SK-N-SH (cell line): ENCODE results near the gene CCDC6. TPM values are rescaled to one million over a fixed set of nuclear protein-coding genes. Genes with fewer than 3 reads are reported as not detected.

ENCODE experiments used
- CTCF ChIA-PET: fragments of 300-600, 350-600 bp; formaldehyde crosslinking; extraction: SDS; loops from one replicate; lab custom pipeline; 2021; lab: Yijun Ruan, JAX
- POLR2A ChIA-PET: fragments of 350-600 bp; sonication (Branson Sonifier 250); formaldehyde crosslinking; extraction: SDS; loops from one replicate; lab custom pipeline; 2020; ENCODE audit warnings: antibody characterized with exemption, inconsistent platforms; lab: Yijun Ruan, JAX
- DNase-seq: peaks from one replicate; pipeline ENCODE4 v3.0.0; 2012
- H2AFZ ChIP-seq: fragments of 200-600 bp; sonication (generic); 2 replicates; pipeline ENCODE4 v1.8.1; 2016; ENCODE audit warnings: antibody characterized with exemption, mild to moderate bottlenecking, low read depth
- H3F3A ChIP-seq: fragments of 200-600 bp; sonication (generic); replicated peaks from 2 replicates; pipeline ENCODE3; 2016; ENCODE audit warnings: antibody characterized with exemption, mild to moderate bottlenecking; ENCODE audit not compliant: insufficient read depth
- H3K27ac ChIP-seq, 2 experiments: fragments of 200-500 bp in 1 of 2; fragments of 200-600 bp in 1 of 2; sonication (Bioruptor generic) in 1 of 2; sonication (generic), shearing (Covaris generic) in 1 of 2; 2 replicates each; pipeline versions ENCODE4 v1.5.1 to v1.6.1; 2014 to 2016; ENCODE audit warnings: low read depth in 2 of 2, inconsistent platforms in 1 of 2, low read length in 1 of 2, mild to moderate bottlenecking in 1 of 2, mixed read lengths in 1 of 2
- H3K27me3 ChIP-seq: fragments of 200-600 bp; sonication (generic), shearing (Covaris generic); 2 replicates; pipeline ENCODE4 v1.6.1; 2016; ENCODE audit warnings: mixed run types; ENCODE audit not compliant: insufficient read depth
- H3K36me3 ChIP-seq, 2 experiments: fragments of 200-500 bp in 1 of 2; fragments of 200-600 bp in 1 of 2; sonication (Bioruptor generic) in 1 of 2; sonication (generic) in 1 of 2; replicated peaks in 1 of 2; 2 replicates each; pipeline versions ENCODE3 to v1.5.1; 2014 to 2016; ENCODE audit warnings: low read length in 1 of 2, mild to moderate bottlenecking in 1 of 2; ENCODE audit not compliant: insufficient read depth in 2 of 2, control insufficient read depth in 1 of 2
- H3K4me1 ChIP-seq, 2 experiments: fragments of 200-500 bp in 1 of 2; fragments of 200-600 bp in 1 of 2; sonication (Bioruptor generic) in 1 of 2; sonication (generic), shearing (Covaris generic) in 1 of 2; 2 replicates each; pipeline versions ENCODE4 v1.5.1 to v1.6.1; 2014 to 2016; ENCODE audit warnings: low read depth in 1 of 2, low read length in 1 of 2, mixed run types in 1 of 2; ENCODE audit not compliant: insufficient read depth in 2 of 2, control insufficient read depth in 1 of 2
- H3K4me2 ChIP-seq: fragments of 200-600 bp; sonication (generic), shearing (Covaris generic); 2 replicates; pipeline ENCODE4 v1.6.1; 2017; ENCODE audit warnings: mixed run types
- H3K4me3 ChIP-seq, 2 experiments: fragments of 200-500 bp in 1 of 2; fragments of 200-600 bp in 1 of 2; sonication (Bioruptor generic) in 1 of 2; sonication (generic), shearing (Covaris generic) in 1 of 2; 2 replicates each; pipeline versions ENCODE4 v1.5.1 to v1.8.1; 2014 to 2016; ENCODE audit warnings: low read depth in 2 of 2, inconsistent platforms in 1 of 2, low read length in 1 of 2, mild to moderate bottlenecking in 1 of 2, mixed read lengths in 1 of 2, moderate library complexity in 1 of 2
- H3K79me2 ChIP-seq: fragments of 200-600 bp; sonication (generic); 2 replicates; pipeline ENCODE4 v1.8.1; 2017; ENCODE audit warnings: mild to moderate bottlenecking; ENCODE audit not compliant: insufficient read depth
- H3K9ac ChIP-seq: fragments of 200-600 bp; sonication (generic); 2 replicates; pipeline ENCODE4 v1.6.1; 2017; ENCODE audit warnings: mixed run types
- H3K9me2 ChIP-seq: fragments of 200-600 bp; sonication (generic); 2 replicates; pipeline ENCODE4 v1.6.1; 2017; ENCODE audit warnings: mixed run types
- H3K9me3 ChIP-seq: fragments of 200-600 bp; sonication (generic); 2 replicates; pipeline ENCODE4 v1.6.1; 2017; ENCODE audit warnings: mixed run types, mild to moderate bottlenecking, moderate library complexity
- H4K20me1 ChIP-seq: fragments of 200-600 bp; sonication (generic); 2 replicates; pipeline ENCODE4 v1.6.1; 2017; ENCODE audit warnings: mild to moderate bottlenecking, mixed run types; ENCODE audit not compliant: insufficient read depth
- CHD2 ChIP-seq: fragments of 150-350 bp; IDR thresholded peaks from 2 replicates; pipeline ENCODE4 v1.6.1; 2018; ENCODE audit warnings: low read length; ENCODE audit not compliant: partially characterized antibody
- EP300 ChIP-seq, 2 experiments: IDR thresholded peaks; 2 replicates each; pipeline versions ENCODE4 v1.4.0 to v1.6.1; 2012; ENCODE audit warnings: borderline replicate concordance in 1 of 2, low read depth in 1 of 2, low read length in 1 of 2
- EZH2phosphoT487 ChIP-seq: fragments of 200-600 bp; sonication (generic); IDR thresholded peaks from 2 replicates; pipeline ENCODE4 v1.6.1; 2017; ENCODE audit warnings: low read depth, mixed run types, mild to moderate bottlenecking, antibody characterized with exemption, moderate library complexity, borderline replicate concordance
- FOXM1 ChIP-seq: IDR thresholded peaks from 2 replicates; pipeline ENCODE4 v1.4.0; 2012; ENCODE audit warnings: low read depth, mild to moderate bottlenecking
- GATA2 ChIP-seq: sonication (generic); formaldehyde crosslinking; IDR thresholded peaks from 2 replicates; pipeline ENCODE4 v1.5.0; 2020; ENCODE audit warnings: mild to moderate bottlenecking, missing genetic modification reagents
- JUND ChIP-seq: IDR thresholded peaks from 2 replicates; pipeline ENCODE4 v1.4.0; 2012
- MEF2A ChIP-seq: IDR thresholded peaks from 2 replicates; pipeline ENCODE4 v1.4.0; 2012; ENCODE audit warnings: low read depth, borderline replicate concordance
- MXI1 ChIP-seq: IDR thresholded peaks from 2 replicates; pipeline ENCODE4 v1.6.1; 2012; ENCODE audit warnings: mild to moderate bottlenecking, low read depth, low read length, improper control_type of control experiment
- NRF1 ChIP-seq: IDR thresholded peaks from 2 replicates; pipeline ENCODE4 v1.6.1; 2012; ENCODE audit warnings: low read depth, mild to moderate bottlenecking, low read length
- RAD21 ChIP-seq: IDR thresholded peaks from 2 replicates; pipeline ENCODE4 v1.6.1; 2012; ENCODE audit warnings: mild to moderate bottlenecking, low read length
- RXRA ChIP-seq: IDR thresholded peaks from 2 replicates; pipeline ENCODE4 v1.4.0; 2012; ENCODE audit warnings: low read depth, mild to moderate bottlenecking, borderline replicate concordance
- SIN3A ChIP-seq: IDR thresholded peaks from 2 replicates; pipeline ENCODE4 v1.6.1; 2012; ENCODE audit warnings: low read depth, mild to moderate bottlenecking, low read length, moderate library complexity, borderline replicate concordance
- TAF1 ChIP-seq: IDR thresholded peaks from 2 replicates; pipeline ENCODE4 v1.6.1; 2012; ENCODE audit warnings: low read depth, mild to moderate bottlenecking, low read length, moderate library complexity, borderline replicate concordance
- TCF12 ChIP-seq: IDR thresholded peaks from 2 replicates; pipeline ENCODE4 v1.4.0; 2012
- TEAD4 ChIP-seq: IDR thresholded peaks from 2 replicates; pipeline ENCODE4 v1.4.0; 2012; ENCODE audit warnings: mild to moderate bottlenecking, borderline replicate concordance; ENCODE audit not compliant: insufficient read depth
- WGBS: methylation state at CpG from one replicate; pipeline ENCODE4 v1.1.6; 2017; ENCODE audit warnings: low lambda C conversion rate; 5-methylcytosine and 5-hydroxymethylcytosine counted together
- polyA plus RNA-seq, 3 experiments: library from polyadenylated mRNA; depleted of rRNA; stranded (reverse); fragments of >200 nt; gene quantifications; 2 replicates each; pipeline ENCODE4 v1.2.3, GENCODE V29; 2012
- TF ChIP-seq, protein P1 (sequence below): IDR thresholded peaks from 2 replicates; pipeline ENCODE4; 2012
- TF ChIP-seq, protein P2 (sequence below): IDR thresholded peaks from 2 replicates; pipeline ENCODE4 v1.4.0; 2012; ENCODE audit warnings: low read depth, borderline replicate concordance
- TF ChIP-seq, protein P3 (sequence below): fragments of 150-350 bp; IDR thresholded peaks from 2 replicates; pipeline ENCODE4 v1.6.1; 2016; ENCODE audit warnings: mild to moderate bottlenecking, low read depth, low read length
- TF ChIP-seq, protein P4 (sequence below): IDR thresholded peaks from 2 replicates; pipeline ENCODE4 v1.4.0; 2012; ENCODE audit warnings: low read depth, borderline replicate concordance

The CCDC6 gene
- polyA plus RNA-seq, 1 of the 3 experiments (the other 2 are of a cell fraction): 10.8 TPM

DNA sequence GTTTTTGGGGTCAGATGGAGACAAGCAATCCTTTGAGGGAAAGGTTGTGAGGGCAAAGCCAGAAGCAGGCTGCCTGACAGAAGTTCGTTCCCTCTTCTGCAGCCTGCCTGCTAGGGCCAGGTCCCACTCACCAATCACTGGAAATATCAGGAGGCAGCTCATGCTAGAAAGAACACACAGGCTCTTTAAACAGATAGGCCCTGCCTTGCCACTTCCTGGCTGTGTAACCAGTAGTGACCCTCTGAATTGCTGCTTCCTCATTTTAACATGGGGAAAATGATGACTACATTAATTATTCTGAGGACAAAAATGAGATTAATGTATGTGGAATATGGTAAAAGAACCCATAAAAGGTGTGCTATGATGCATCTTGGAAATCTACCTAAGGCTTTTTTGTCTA is 102.6 kb downstream of the CCDC6 start:
- H4K20me1 ChIP-seq: no peaks in the 10 kb centered on the region

DNA sequence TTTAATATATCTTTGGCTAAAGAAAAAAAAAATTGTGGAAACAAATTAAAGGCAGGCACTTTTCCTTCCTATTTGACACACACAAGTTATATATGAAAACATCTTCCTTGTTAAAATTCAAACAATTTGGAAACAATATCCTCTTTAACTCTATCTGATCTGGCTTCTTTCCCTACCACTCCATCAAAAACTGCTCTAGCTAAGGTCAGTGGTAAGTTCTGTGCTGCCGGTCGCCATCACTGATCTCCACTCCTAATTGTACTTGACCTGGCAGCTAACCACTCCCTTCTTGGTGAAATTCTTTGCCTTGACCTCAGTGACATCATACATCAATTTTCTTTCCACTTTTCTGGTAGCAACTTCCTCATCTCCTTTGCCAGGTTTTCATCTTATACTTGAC is 105.2 kb downstream of the CCDC6 start:
- Histone ChIP-seq H3K4me2 (no peak overlapping the region), H4K20me1 (no peaks in the 10 kb centered on the region), H3K9me3 (no peaks in the 10 kb centered on the region), H3K79me2 (no peaks in the 10 kb centered on the region), H2AFZ (no peak overlapping the region), H3K4me3 (no peak overlapping the region), H3K27ac (no peak overlapping the region; a peak in 1 of 4 replicates), H3K4me1 (no peaks in the 10 kb centered on the region; a peak in 1 of 4 replicates), H3K27me3 (no peaks in the 10 kb centered on the region), H3F3A (peaks cover 6% of the 10 kb centered on the region), H3K9ac (no peak overlapping the region), H3K36me3 (peaks cover 44 to 74% of the 10 kb centered on the region in 2 experiments), H3K9me2 (no peaks in the 10 kb centered on the region)
- POLR2A ChIA-PET: no interaction called here
- 76% methylated on average over 2 of the region's 2 CpGs for WGBS
- no peak for DNase-seq
- CTCF ChIA-PET: interaction anchor here (1.4 kb wide), 1 partner anchor 29 kb away, joined by 3 read pairs; no protein-coding TSS in a partner anchor
- TF ChIP-seq NRF1: no peak
- TF ChIP-seq, protein P1, sequence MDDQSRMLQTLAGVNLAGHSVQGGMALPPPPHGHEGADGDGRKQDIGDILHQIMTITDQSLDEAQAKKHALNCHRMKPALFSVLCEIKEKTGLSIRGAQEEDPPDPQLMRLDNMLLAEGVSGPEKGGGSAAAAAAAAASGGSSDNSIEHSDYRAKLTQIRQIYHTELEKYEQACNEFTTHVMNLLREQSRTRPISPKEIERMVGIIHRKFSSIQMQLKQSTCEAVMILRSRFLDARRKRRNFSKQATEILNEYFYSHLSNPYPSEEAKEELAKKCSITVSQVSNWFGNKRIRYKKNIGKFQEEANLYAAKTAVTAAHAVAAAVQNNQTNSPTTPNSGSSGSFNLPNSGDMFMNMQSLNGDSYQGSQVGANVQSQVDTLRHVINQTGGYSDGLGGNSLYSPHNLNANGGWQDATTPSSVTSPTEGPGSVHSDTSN: peak; percentile 81
- no peak for TF ChIP-seq GATA2 (CRISPR knock-in tag)
- TF ChIP-seq EZH2phosphoT487: no peak
- no peak for TF ChIP-seq TAF1
- no peak for TF ChIP-seq RAD21
- TF ChIP-seq SIN3A: no peak
- TF ChIP-seq JUND: peak; percentile 40; the same call in 1 of the 2 replicates
- TF ChIP-seq TCF12: peak; percentile 57
- TF ChIP-seq FOXM1: no peak
- TF ChIP-seq CHD2: no peak
- TF ChIP-seq, protein P2, sequence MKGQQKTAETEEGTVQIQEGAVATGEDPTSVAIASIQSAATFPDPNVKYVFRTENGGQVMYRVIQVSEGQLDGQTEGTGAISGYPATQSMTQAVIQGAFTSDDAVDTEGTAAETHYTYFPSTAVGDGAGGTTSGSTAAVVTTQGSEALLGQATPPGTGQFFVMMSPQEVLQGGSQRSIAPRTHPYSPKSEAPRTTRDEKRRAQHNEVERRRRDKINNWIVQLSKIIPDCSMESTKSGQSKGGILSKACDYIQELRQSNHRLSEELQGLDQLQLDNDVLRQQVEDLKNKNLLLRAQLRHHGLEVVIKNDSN: no peak
- no peak for TF ChIP-seq TEAD4
- no peak for TF ChIP-seq MXI1
- TF ChIP-seq RXRA: 0 out of 2 replicates have a peak, but pooled peaks have one; percentile 41
- no peak for TF ChIP-seq EP300 (IDR thresholded peaks at IDR 0.05; ENCODE audit: borderline replicate concordance in 1 of 2, low read depth in 1 of 2, low read length in 1 of 2)

More for the DNA sequence above, 102.6 kb downstream of the CCDC6 start:
- peaks cover 6% of the 10 kb centered on the region for H3F3A ChIP-seq
- no peak overlapping the region for H3K4me3 ChIP-seq
- no peaks in the 10 kb centered on the region for H3K9me3 ChIP-seq
- H3K27ac ChIP-seq: no peak overlapping the region
- ChIA-PET POLR2A (no interaction called here), CTCF (interaction anchor here (1.0 to 1.3 kb wide), 2 partner anchors 8 to 563 kb away, joined by 3 to 4 read pairs; no protein-coding TSS in a partner anchor)
- H3K79me2 ChIP-seq: no peaks in the 10 kb centered on the region
- no peak overlapping the region for H3K4me2 ChIP-seq
- 100% methylated on average over 1 of the region's 1 CpG for WGBS
- H3K9ac ChIP-seq: no peak overlapping the region
- H3K36me3 ChIP-seq: peaks cover 57 to 62% of the 10 kb centered on the region in 2 experiments
- H2AFZ ChIP-seq: no peak overlapping the region
- no peaks in the 10 kb centered on the region for H3K9me2 ChIP-seq
- no peaks in the 10 kb centered on the region for H3K27me3 ChIP-seq
- TF ChIP-seq, protein P2: no peak
- TF ChIP-seq EP300 (IDR thresholded peaks at IDR 0.05; ENCODE audit: borderline replicate concordance in 1 of 2, low read depth in 1 of 2, low read length in 1 of 2) (no peak), MEF2A (no peak), RXRA (no peak), JUND (no peak), GATA2 (CRISPR knock-in tag) (no peak)
- TF ChIP-seq, protein P3, sequence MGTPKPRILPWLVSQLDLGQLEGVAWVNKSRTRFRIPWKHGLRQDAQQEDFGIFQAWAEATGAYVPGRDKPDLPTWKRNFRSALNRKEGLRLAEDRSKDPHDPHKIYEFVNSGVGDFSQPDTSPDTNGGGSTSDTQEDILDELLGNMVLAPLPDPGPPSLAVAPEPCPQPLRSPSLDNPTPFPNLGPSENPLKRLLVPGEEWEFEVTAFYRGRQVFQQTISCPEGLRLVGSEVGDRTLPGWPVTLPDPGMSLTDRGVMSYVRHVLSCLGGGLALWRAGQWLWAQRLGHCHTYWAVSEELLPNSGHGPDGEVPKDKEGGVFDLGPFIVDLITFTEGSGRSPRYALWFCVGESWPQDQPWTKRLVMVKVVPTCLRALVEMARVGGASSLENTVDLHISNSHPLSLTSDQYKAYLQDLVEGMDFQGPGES: no peak
- TF ChIP-seq, protein P4, sequence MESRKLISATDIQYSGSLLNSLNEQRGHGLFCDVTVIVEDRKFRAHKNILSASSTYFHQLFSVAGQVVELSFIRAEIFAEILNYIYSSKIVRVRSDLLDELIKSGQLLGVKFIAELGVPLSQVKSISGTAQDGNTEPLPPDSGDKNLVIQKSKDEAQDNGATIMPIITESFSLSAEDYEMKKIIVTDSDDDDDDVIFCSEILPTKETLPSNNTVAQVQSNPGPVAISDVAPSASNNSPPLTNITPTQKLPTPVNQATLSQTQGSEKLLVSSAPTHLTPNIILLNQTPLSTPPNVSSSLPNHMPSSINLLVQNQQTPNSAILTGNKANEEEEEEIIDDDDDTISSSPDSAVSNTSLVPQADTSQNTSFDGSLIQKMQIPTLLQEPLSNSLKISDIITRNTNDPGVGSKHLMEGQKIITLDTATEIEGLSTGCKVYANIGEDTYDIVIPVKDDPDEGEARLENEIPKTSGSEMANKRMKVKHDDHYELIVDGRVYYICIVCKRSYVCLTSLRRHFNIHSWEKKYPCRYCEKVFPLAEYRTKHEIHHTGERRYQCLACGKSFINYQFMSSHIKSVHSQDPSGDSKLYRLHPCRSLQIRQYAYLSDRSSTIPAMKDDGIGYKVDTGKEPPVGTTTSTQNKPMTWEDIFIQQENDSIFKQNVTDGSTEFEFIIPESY: no peak
- TF ChIP-seq, all 33 proteins: peak for 0
- DNase-seq: no peak
- no peaks in the 10 kb centered on the region; a peak in 1 of 4 replicates for H3K4me1 ChIP-seq
